K562 (cell line): Measurements from ENCODE around the gene FBXL13. TPM values are rescaled to one million over a fixed set of nuclear protein-coding genes. Genes with fewer than 3 reads are reported as not detected.
A peak's percentile ranks its signal among the peaks of the same experiment; 100 is the strongest.

Experiments used
- C11orf30 ChIP-seq: fragments of 450-650 bp; IDR thresholded peaks from 2 replicates; pipeline ENCODE4 v1.6.1; 2016; ENCODE audit warnings: low read depth, mild to moderate bottlenecking
- E2F6 ChIP-seq, 2 experiments: IDR thresholded peaks; 2 replicates each; pipeline ENCODE4 v1.6.1; 2011; ENCODE audit warnings: borderline replicate concordance in 1 of 2, control low read depth in 1 of 2, low read depth in 1 of 2, low read length in 1 of 2, mild to moderate bottlenecking in 1 of 2, mixed read lengths in 1 of 2, moderate library complexity in 1 of 2; ENCODE audit not compliant: insufficient read depth in 1 of 2, insufficient read length in 1 of 2, poor library complexity in 1 of 2, severe bottlenecking in 1 of 2; ENCODE audit errors: extremely low read depth in 1 of 2
- GABPA ChIP-seq: fragments of 200-800 bp; sonication (Bioruptor generic); conservative IDR thresholded peaks from 2 replicates; pipeline ENCODE4 v1.6.1; 2016; ENCODE audit warnings: low read depth, missing genetic modification characterization, missing compliant biosample characterization
- GTF2B ChIP-seq: IDR thresholded peaks from 2 replicates; pipeline ENCODE4 v1.6.1; 2011; ENCODE audit not compliant: insufficient read length; ENCODE audit errors: extremely low read depth
- HNRNPLL ChIP-seq: fragments of 200-400 bp; formaldehyde crosslinking; IDR thresholded peaks from 2 replicates; pipeline ENCODE4 v1.6.1; 2017; ENCODE audit warnings: low read length, low read depth, mild to moderate bottlenecking; ENCODE audit not compliant: poor library complexity, severe bottlenecking
- NBN ChIP-seq: fragments of 450-650 bp; IDR thresholded peaks from 2 replicates; pipeline ENCODE4 v1.6.1; 2016; ENCODE audit warnings: low read depth, mild to moderate bottlenecking
- RUNX1 ChIP-seq: sonication (generic); IDR thresholded peaks from 2 replicates; pipeline ENCODE4 v1.6.1; 2016; ENCODE audit warnings: antibody characterized with exemption, low read depth
- SRSF7 ChIP-seq: fragments of 200-400 bp; formaldehyde crosslinking; optimal IDR thresholded peaks from 2 replicates; pipeline ENCODE3; 2017; ENCODE audit warnings: mild to moderate bottlenecking, low read depth, low read length
- ZNF695 ChIP-seq: fragments of 450-650 bp; formaldehyde crosslinking; IDR thresholded peaks from 2 replicates; pipeline ENCODE4 v1.4.0; 2020; ENCODE audit warnings: mild to moderate bottlenecking, moderate library complexity
- polyA plus RNA-seq, 8 experiments: library from polyadenylated mRNA; depleted of rRNA in 4 of 8; stranded (reverse) in 5 of 8; unstranded in 3 of 8; fragments of >200 nt; fragmentation: Nextera tagmentation in 2 of 8; fragmentation: Illumina TruSeq in 1 of 8; extraction: Ambion mirVana in 2 of 8; extraction: Trizol in 1 of 8; gene quantifications; 2 replicates each; pipeline versions ENCODE4 v1.2.1 to v1.2.3, GENCODE V29; 2011 to 2014; ENCODE audit warnings: inconsistent platforms in 1 of 8, missing spikeins in 1 of 8
- total RNA-seq, 7 experiments: library from RNA; depleted of rRNA in 6 of 7; stranded (reverse); fragments of >200 nt in 6 of 7; fragmentation: Illumina TruSeq in 2 of 7; extraction: Trizol in 2 of 7; gene quantifications; 2 replicates each; pipeline versions ENCODE4 v1.2.1 to v1.2.3, GENCODE V29; 2011 to 2021; ENCODE audit warnings: low replicate concordance in 1 of 7
- TF ChIP-seq, protein P1 (sequence below), 2 experiments: fragments of 450-650 bp in 1 of 2; sonication (generic) in 1 of 2; formaldehyde crosslinking in 1 of 2; IDR thresholded peaks; 2 replicates each; pipeline versions ENCODE4 v1.7.1 to v1.9.0; 2016 to 2022; ENCODE audit warnings: inconsistent platforms in 1 of 2, mild to moderate bottlenecking in 1 of 2, missing genetic modification reagents in 1 of 2
- TF ChIP-seq, protein P2 (sequence below): fragments of 200-800 bp; sonication (Bioruptor generic); IDR thresholded peaks from 2 replicates; pipeline ENCODE4 v1.6.1; 2017; ENCODE audit warnings: missing genetic modification characterization, missing compliant biosample characterization

Gene FBXL13
- total and polyA plus RNA-seq, 9 of the 15 experiments (the other 6 are each of a cell fraction or from before 2014, with no cell fraction given) = 16.3 to 55.0 (median 25.4) TPM

GRCh38 chr7:102991540-102992214 lies 82.9 kb downstream of the FBXL13 start (continued):
- TF ChIP-seq GTF2B (no peak), E2F6 (IDR thresholded peaks at IDR 0.05; ENCODE audit: borderline replicate concordance in 1 of 2, extremely low read depth in 1 of 2, insufficient read depth in 1 of 2, insufficient read length in 1 of 2, low read depth in 1 of 2, low read length in 1 of 2, poor library complexity in 1 of 2, severe bottlenecking in 1 of 2) (no peak), GABPA (tag) (peak; percentile 31), ZNF695 (CRISPR knock-in tag) (no peak), NBN (no peak), C11orf30 (peak; percentile 92), HNRNPLL (no peak), RUNX1 (no peak), SRSF7 (no peak)
- TF ChIP-seq, protein P1, sequence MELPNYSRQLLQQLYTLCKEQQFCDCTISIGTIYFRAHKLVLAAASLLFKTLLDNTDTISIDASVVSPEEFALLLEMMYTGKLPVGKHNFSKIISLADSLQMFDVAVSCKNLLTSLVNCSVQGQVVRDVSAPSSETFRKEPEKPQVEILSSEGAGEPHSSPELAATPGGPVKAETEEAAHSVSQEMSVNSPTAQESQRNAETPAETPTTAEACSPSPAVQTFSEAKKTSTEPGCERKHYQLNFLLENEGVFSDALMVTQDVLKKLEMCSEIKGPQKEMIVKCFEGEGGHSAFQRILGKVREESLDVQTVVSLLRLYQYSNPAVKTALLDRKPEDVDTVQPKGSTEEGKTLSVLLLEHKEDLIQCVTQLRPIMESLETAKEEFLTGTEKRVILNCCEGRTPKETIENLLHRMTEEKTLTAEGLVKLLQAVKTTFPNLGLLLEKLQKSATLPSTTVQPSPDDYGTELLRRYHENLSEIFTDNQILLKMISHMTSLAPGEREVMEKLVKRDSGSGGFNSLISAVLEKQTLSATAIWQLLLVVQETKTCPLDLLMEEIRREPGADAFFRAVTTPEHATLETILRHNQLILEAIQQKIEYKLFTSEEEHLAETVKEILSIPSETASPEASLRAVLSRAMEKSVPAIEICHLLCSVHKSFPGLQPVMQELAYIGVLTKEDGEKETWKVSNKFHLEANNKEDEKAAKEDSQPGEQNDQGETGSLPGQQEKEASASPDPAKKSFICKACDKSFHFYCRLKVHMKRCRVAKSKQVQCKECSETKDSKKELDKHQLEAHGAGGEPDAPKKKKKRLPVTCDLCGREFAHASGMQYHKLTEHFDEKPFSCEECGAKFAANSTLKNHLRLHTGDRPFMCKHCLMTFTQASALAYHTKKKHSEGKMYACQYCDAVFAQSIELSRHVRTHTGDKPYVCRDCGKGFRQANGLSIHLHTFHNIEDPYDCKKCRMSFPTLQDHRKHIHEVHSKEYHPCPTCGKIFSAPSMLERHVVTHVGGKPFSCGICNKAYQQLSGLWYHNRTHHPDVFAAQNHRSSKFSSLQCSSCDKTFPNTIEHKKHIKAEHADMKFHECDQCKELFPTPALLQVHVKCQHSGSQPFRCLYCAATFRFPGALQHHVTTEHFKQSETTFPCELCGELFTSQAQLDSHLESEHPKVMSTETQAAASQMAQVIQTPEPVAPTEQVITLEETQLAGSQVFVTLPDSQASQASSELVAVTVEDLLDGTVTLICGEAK (IDR thresholded peaks at IDR 0.05) = no peak
- TF ChIP-seq, protein P1 (CRISPR knock-in tag; IDR thresholded peaks at IDR 0.05) = no peak
- TF ChIP-seq, protein P2, sequence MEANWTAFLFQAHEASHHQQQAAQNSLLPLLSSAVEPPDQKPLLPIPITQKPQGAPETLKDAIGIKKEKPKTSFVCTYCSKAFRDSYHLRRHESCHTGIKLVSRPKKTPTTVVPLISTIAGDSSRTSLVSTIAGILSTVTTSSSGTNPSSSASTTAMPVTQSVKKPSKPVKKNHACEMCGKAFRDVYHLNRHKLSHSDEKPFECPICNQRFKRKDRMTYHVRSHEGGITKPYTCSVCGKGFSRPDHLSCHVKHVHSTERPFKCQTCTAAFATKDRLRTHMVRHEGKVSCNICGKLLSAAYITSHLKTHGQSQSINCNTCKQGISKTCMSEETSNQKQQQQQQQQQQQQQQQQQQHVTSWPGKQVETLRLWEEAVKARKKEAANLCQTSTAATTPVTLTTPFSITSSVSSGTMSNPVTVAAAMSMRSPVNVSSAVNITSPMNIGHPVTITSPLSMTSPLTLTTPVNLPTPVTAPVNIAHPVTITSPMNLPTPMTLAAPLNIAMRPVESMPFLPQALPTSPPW (CRISPR knock-in tag) = 0 out of 2 replicates have a peak, but pooled peaks have one; percentile 8
